NCI-H1105 treated with DMSO at 0.1 percent for 48 hours (cell line): Measurements from ENCODE around the gene APOC4.
"Not testable (repeated sequence)": the region's sequence is repeated elsewhere in the genome, so short reads cannot be mapped to it uniquely, and the experiment has no call there.

ENCODE experiments used
- DNase-seq: peaks from one replicate; lab custom pipeline; 2025; lab: John Stamatoyannopoulos, UW

Gene APOC4

GRCh38 chr19:44914433-44915206 lies 27.4 kb upstream of the APOC4 start, which contains the start of gene APOC1:
Gene APOC1 (plus strand): TSS chr19:44914608. CDS start chr19:44914892, 284 bp downstream.
- peak; percentile 82 for DNase-seq

GRCh38 chr19:44924243-44924725 lies 17.8 kb upstream of the APOC4 start:
- no peak for DNase-seq

GRCh38 chr19:44925114-44925891 lies 16.7 kb upstream of the APOC4 start:
- DNase-seq = no peak

DNA sequence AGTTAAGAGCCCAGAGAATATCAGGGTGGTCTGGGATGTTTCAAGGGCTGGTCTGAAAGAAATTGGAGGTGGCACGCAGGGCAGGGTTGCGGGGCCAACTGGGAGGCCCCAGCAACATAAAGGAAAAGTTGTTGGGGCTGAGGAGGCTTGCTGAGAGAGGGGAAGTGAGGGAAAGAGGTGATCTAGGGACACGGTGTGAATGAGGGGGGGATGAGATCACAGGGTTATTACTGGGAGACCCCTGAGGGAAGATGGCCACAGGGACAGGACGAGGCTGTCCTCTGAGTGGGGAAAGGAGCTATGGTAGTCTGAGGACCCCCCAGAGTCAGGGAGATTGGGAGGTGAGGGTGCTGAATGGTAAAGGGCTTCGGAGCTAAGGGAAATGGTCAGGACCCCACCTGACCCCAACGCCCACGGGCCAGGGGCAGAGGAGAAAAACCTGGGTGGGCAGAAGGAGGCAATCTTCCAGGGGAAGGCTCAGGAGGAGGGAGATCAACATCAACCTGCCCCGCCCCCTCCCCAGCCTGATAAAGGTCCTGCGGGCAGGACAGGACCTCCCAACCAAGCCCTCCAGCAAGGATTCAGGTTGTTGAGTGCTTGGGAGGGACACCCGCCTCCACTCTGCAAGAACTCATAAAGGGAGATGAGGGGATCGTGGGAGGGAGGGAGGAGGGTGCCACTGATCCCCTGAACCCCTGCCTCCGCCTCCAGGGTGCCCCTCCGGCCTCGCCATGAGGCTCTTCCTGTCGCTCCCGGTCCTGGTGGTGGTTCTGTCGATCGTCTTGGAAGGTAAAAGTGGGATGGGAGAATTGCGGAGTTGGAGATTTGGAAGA lies 15.6 kb upstream of the APOC4 start:
- DNase-seq = not testable (repeated sequence)

DNA sequence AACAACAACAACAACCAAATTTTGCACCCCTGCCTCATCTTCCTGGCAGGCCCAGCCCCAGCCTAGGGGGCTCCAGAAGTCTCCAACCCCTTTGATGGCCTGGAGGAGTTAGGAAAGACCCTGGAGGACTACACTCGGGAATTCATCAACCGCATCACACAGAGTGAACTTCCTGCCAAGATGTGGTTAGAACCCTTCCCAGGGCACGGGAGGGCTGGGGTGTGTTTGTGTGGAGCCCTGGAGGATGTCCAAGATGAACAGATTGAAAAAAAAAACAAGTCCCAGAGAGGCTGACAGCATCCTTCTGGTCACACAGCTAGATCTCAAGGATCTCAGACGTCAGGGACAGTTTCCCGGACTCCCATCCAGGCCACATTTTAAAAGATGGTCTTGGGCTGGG lies 14.3 kb upstream of the APOC4 start:
- DNase-seq = no peak

GRCh38 chr19:44930088-44930487 lies 11.9 kb upstream of the APOC4 start:
- no peak for DNase-seq

DNA sequence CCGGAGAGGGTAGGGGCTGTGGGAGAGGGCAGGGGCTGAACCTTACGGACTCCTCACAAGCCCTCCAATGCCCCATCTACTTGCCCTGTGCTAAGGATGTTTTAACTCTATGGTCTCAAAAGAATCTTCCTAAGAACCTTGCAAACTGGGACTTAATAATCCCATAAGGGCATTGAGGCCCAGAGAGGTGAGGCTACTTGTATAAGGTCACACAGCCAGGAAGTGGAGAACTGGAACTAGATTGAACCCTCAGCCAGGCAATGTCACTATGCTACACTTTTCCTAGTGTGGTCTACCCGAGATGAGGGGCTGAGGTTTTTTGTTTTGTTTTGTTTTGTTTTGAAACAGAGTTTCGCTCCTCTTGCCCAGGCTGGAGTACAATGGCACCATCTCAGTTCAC lies 10.5 kb upstream of the APOC4 start:
- no peak for DNase-seq

- no peak for DNase-seq
Measured at GRCh38 chr19:44939668-44940067, 2.4 kb upstream of the APOC4 start.

DNA sequence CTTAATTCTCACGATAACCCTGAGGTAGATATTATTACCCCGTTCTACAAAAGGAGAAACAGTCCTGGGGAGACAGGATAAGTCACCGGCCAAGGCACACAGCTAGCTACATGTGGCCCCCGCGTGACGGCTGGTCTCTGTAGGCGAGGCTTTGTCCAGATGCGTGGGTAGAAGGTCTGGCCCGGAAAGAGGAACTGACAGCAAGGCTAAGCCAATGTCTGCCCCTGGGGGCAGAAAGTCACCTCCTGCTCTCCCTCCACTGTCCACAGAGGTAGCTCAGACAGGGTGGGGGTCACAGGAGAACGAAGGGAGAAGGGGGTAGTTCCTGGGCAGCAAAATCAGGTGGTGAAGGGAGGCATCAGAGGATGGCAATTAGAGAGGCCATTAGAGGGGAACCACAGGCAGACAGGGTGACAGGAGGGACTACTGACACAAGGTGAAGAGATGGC lies 1.8 kb downstream of the APOC4 start:
- DNase-seq = no peak

DNA sequence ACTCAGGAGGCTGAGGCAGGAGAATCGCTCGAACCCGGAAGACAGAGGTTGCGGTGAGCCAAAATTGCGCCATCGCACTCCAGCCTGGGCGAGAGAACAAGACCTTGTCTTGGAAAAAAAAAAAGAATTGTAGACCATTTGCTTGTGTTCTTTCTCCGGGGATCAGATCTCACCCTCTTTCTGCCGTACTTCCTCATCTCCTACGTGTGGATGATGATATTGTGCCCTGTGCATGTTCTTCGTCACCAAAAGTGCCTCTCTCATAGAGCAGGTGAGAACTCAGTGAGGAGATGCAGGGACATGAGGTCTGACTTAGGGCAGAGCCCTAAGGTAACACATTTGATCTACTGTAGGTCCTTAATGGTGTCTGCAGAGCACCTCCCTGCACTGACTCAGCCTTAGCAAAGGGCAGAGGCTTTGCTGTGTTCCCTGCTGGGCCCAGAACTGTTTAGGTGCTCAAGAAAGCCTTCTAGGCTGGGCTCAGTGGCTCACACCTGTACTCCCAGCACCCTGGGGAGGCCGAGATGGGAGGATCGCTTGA lies 5.1 kb downstream of the APOC4 start:
- DNase-seq = no peak

- no peak for DNase-seq
Measured at GRCh38 chr19:44948237-44948636, 6.2 kb downstream of the APOC4 start.

- no peak for DNase-seq
Measured at GRCh38 chr19:44948763-44949374, 6.8 kb downstream of the APOC4 start.

DNA sequence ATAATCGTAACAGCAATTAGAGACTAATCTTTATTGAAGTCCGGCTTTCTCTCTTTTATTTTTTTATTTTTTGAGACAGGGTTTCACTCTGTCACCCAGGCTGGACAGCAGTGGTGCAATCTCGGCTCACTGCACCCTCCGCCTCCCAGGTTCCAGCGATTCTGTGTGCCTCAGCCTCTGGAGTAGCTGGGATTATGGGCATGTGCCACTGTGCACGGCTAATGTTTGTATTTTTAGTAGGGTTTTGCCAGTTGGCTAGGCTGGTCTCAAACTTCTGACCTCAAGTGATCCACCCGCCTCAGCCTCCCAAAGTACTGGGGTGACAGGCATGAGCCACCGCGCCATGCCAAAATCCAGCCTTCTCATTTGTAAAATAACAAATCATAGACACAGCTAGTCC lies 7.5 kb downstream of the APOC4 start:
- DNase-seq = no peak

- DNase-seq = peak; percentile 60
Measured at GRCh38 chr19:44951179-44952159, 9.4 kb downstream of the APOC4 start.

- no peak for DNase-seq
Measured at GRCh38 chr19:44954278-44954648, 12.2 kb downstream of the APOC4 start.

GRCh38 chr19:44954649-44955504 lies 12.8 kb downstream of the APOC4 start, which contains the start of gene CLPTM1:
Gene CLPTM1 (plus strand): TSS chr19:44955380. CDS start chr19:44955396, 16 bp downstream.
- DNase-seq = peak; percentile 93

- no peak for DNase-seq
Measured at GRCh38 chr19:44955505-44956439, 13.7 kb downstream of the APOC4 start.

DNA sequence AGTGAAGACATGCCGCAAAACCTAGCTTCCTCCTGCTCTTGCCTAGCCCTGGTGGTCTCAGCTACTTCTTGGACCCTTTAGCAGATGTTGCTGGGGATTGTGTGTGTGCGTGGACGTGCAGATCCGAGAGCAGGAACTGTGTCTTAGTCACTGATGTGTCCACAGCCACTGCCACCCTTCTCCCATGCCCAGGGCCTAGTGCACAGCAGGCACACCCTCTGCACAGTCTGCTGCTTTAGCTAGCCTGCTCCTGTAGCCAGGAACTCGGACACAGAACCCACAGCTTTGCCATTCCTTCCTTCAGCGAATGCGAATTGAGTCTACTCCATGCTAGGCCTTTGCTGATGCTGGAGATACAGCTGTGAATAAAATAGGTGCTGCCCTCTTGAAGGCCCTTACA lies 15.5 kb downstream of the APOC4 start:
- no peak for DNase-seq
